Activated CD8-positive, alpha-beta T cell treated with anti-CD3 and anti-CD28 coated beads for 36 hours (primary cell): Measurements from ENCODE around the gene OGG1. TPM values are rescaled to one million over a fixed set of nuclear protein-coding genes. Genes with fewer than 3 reads are reported as not detected.
A peak's percentile ranks its signal among the peaks of the same experiment; 100 is the strongest.

ENCODE experiments used
- ATAC-seq: fragments of 200-7000 bp; cut with Tn5 transposase; one replicate; pipeline ENCODE4 v1.10.0; 2021; ENCODE audit warnings: mild to moderate bottlenecking, moderate library complexity
- CTCF ChIA-PET: fragments of 350-600 bp; sonication (Branson Sonifier 250); formaldehyde crosslinking; loops from one replicate; lab custom pipeline; 2021; ENCODE audit warnings: antibody characterized with exemption; lab: Charles Lee
- POLR2A ChIA-PET: fragments of 350-600 bp; sonication (Branson Sonifier 250); formaldehyde crosslinking; loops from one replicate; lab custom pipeline; 2021; ENCODE audit warnings: antibody characterized with exemption; lab: Charles Lee
- DNase-seq: peaks from one replicate; pipeline ENCODE4 v3.0.0-alpha.2; 2020
- H3K27ac Mint-ChIP-seq: one replicate; pipeline ENCODE4 v1.8.0; 2021; ENCODE audit warnings: mild to moderate bottlenecking, mixed read lengths
- H3K27me3 Mint-ChIP-seq: one replicate; pipeline ENCODE4 v1.8.0; 2021; ENCODE audit warnings: mixed read lengths
- H3K36me3 Mint-ChIP-seq: one replicate; pipeline ENCODE4 v1.8.0; 2021; ENCODE audit warnings: low read depth, mixed read lengths
- H3K4me1 Mint-ChIP-seq: one replicate; pipeline ENCODE4 v1.8.0; 2021; ENCODE audit warnings: low read depth, mixed read lengths
- H3K4me3 Mint-ChIP-seq: one replicate; pipeline ENCODE4 v1.8.0; 2021; ENCODE audit warnings: mild to moderate bottlenecking, moderate library complexity, mixed read lengths
- H3K9me3 Mint-ChIP-seq: one replicate; pipeline ENCODE4 v1.8.0; 2021; ENCODE audit warnings: mixed read lengths
- CTCF ChIP-seq: fragments of 200-600 bp; IDR thresholded peaks from one replicate; pipeline ENCODE4 v1.8.0; 2022; ENCODE audit warnings: antibody characterized with exemption, mild to moderate bottlenecking
- intact Hi-C: fragments of 100-400 bp; cut with micrococcal nuclease; formaldehyde crosslinking; loops from one replicate; pipeline ENCODE4 v1.10.0; 2022
- total RNA-seq, 2 experiments: library from RNA; stranded (reverse); gene quantifications; one replicate each; pipeline ENCODE4 v1.2.3, GENCODE V29; 2021

OGG1 gene
- total RNA-seq, 2 experiments from 2014 or later = 32.4 to 39.3 TPM

GRCh38 chr3:9732740-9733115 lies 17.0 kb upstream of the OGG1 start:
- H3K36me3 Mint-ChIP-seq = peaks cover 39% of the 10 kb centered on the region
- ChIA-PET CTCF (interaction anchor here (0.9 to 3.7 kb wide), 10 partner anchors 11 to 229 kb away, joined by 3 to 13 read pairs (median 4); partner anchors contain the start of genes ARPC4, CRELD1, OGG1 and TADA3), POLR2A (interaction anchor here (1.1 to 4.8 kb wide), 7 partner anchors 8 to 76 kb away, joined by 3 to 50 read pairs (median 8); partner anchors contain the start of genes CAMK1 and OGG1)
- intact Hi-C loops = no loop called here
- H3K27me3 Mint-ChIP-seq = no peaks in the 10 kb centered on the region
- no peaks in the 10 kb centered on the region for H3K9me3 Mint-ChIP-seq
- peaks cover 65% of the 10 kb centered on the region for H3K4me1 Mint-ChIP-seq
- H3K27ac Mint-ChIP-seq = peak overlapping the region; percentile 91
- ATAC-seq (no peak), DNase-seq (no peak)
- TF ChIP-seq CTCF = no peak
- peak overlapping the region; percentile 97 for H3K4me3 Mint-ChIP-seq

- CTCF ChIA-PET = interaction anchor here (1.0 to 4.7 kb wide), 6 partner anchors 9 to 233 kb away, joined by 3 to 35 read pairs (median 6); partner anchors contain the start of gene OGG1
- Mint-ChIP-seq H3K9me3 (no peaks in the 10 kb centered on the region), H3K27me3 (no peaks in the 10 kb centered on the region), H3K4me3 (no peak overlapping the region), H3K36me3 (peaks cover 65% of the 10 kb centered on the region), H3K27ac (peak overlapping the region; percentile 44), H3K4me1 (peaks cover 49% of the 10 kb centered on the region)
- DNase-seq (peak; percentile 33), ATAC-seq (peak; percentile 60)
- TF ChIP-seq CTCF = no peak
- intact Hi-C loops = no loop called here
- POLR2A ChIA-PET = interaction anchor here (0.9 to 2.1 kb wide), 7 partner anchors 8 to 72 kb away, joined by 3 to 8 read pairs (median 4); partner anchors contain the start of gene OGG1
These were observed 12.9 kb upstream of the OGG1 start for GRCh38 chr3:9736831-9737230.

- Mint-ChIP-seq H3K27me3 (no peaks in the 10 kb centered on the region), H3K4me3 (no peak overlapping the region), H3K27ac (no peak overlapping the region), H3K4me1 (peaks cover 30% of the 10 kb centered on the region), H3K9me3 (no peaks in the 10 kb centered on the region), H3K36me3 (peaks cover 62% of the 10 kb centered on the region)
- ChIA-PET CTCF (interaction anchor here (2.5 to 4.7 kb wide), 2 partner anchors 10 to 12 kb away, joined by 9 to 35 read pairs; partner anchors contain the start of gene OGG1), POLR2A (interaction anchor here (1.0 to 2.2 kb wide), 2 partner anchors 10 to 41 kb away, joined by 4 to 7 read pairs; partner anchors contain the start of gene OGG1)
- DNase-seq = no peak
- no peak for TF ChIP-seq CTCF
- no peak for ATAC-seq
- intact Hi-C loops = no loop called here
These were observed 10.6 kb upstream of the OGG1 start for GRCh38 chr3:9739181-9739580.

- CTCF ChIA-PET = no interaction called here
- Mint-ChIP-seq H3K4me3 (no peak overlapping the region), H3K4me1 (peaks cover 13% of the 10 kb centered on the region), H3K27ac (no peak overlapping the region), H3K27me3 (no peaks in the 10 kb centered on the region), H3K36me3 (peaks cover 53% of the 10 kb centered on the region), H3K9me3 (no peaks in the 10 kb centered on the region)
- ATAC-seq = no peak
- no peak for DNase-seq
- intact Hi-C loops = no loop called here
- no peak for TF ChIP-seq CTCF
- POLR2A ChIA-PET = interaction anchor here (1.3 to 3.4 kb wide), 2 partner anchors 10 to 21 kb away, joined by 3 to 23 read pairs; partner anchors contain the start of gene BRPF1
These were observed 7.2 kb upstream of the OGG1 start for GRCh38 chr3:9742560-9742959.

DNA sequence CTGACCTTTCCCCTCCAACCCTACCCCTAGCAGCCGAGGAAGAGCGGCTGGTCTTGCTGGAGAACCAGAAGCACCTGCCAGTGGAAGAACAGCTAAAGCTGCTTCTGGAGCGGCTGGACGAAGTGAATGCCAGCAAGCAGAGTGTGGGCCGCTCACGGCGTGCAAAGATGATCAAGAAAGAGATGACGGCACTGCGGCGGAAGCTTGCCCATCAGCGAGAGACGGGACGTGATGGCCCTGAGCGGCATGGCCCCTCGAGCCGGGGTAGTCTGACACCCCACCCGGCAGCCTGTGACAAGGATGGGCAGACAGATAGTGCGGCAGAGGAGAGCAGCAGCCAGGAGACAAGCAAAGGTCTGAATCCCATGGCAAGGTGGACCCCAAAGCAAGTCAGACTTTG lies 6.2 kb upstream of the OGG1 start:
- POLR2A ChIA-PET = interaction anchor here (3.4 kb wide), 1 partner anchor 11 kb away, joined by 23 read pairs; the partner anchor contains the start of gene BRPF1
- peaks cover 56% of the 10 kb centered on the region for H3K36me3 Mint-ChIP-seq
- peaks cover 13% of the 10 kb centered on the region for H3K4me1 Mint-ChIP-seq
- no peaks in the 10 kb centered on the region for H3K9me3 Mint-ChIP-seq
- TF ChIP-seq CTCF = no peak
- ATAC-seq (no peak), DNase-seq (no peak)
- no peak overlapping the region for H3K4me3 Mint-ChIP-seq
- CTCF ChIA-PET = interaction anchor here (2.0 kb wide), 1 partner anchor 11 kb away, joined by 9 read pairs; no protein-coding TSS in a partner anchor
- no peaks in the 10 kb centered on the region for H3K27me3 Mint-ChIP-seq
- intact Hi-C loops = no loop called here
- no peak overlapping the region for H3K27ac Mint-ChIP-seq
